ENCODE data around the gene NUSAP1.

DNA sequence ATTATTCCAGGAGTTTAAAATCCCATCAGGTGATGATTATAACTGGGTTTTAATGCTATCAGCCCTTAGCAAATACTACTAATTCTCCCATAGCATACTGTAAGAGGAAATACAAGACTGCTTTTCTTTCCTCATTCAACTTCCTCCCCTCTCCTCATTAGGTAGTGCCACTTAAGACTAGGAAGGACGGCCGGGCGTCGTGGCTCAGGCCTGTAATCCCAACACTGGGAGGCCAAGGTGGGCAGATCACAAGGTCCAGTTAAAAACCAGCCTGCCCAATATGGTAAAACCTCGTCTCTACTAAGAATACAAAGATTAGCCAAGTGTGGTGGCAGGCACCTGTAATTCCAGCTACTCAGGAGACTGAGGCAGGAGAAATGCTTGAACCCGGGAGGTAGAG lies 55.0 kb downstream of the NUSAP1 start:
- TF ChIP-seq, protein P1, sequence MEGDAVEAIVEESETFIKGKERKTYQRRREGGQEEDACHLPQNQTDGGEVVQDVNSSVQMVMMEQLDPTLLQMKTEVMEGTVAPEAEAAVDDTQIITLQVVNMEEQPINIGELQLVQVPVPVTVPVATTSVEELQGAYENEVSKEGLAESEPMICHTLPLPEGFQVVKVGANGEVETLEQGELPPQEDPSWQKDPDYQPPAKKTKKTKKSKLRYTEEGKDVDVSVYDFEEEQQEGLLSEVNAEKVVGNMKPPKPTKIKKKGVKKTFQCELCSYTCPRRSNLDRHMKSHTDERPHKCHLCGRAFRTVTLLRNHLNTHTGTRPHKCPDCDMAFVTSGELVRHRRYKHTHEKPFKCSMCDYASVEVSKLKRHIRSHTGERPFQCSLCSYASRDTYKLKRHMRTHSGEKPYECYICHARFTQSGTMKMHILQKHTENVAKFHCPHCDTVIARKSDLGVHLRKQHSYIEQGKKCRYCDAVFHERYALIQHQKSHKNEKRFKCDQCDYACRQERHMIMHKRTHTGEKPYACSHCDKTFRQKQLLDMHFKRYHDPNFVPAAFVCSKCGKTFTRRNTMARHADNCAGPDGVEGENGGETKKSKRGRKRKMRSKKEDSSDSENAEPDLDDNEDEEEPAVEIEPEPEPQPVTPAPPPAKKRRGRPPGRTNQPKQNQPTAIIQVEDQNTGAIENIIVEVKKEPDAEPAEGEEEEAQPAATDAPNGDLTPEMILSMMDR (IDR thresholded peaks at IDR 0.05), result no peak
- no peak for TF ChIP-seq POLR2A (IDR thresholded peaks at IDR 0.05)

All from uterus (tissue), 2 donors.